Natural killer cell (primary cell): ENCODE results near the gene DACH1. TPM values are rescaled to one million over a fixed set of nuclear protein-coding genes. Genes with fewer than 3 reads are reported as not detected.

Experiments
- ATAC-seq, 3 donors: fragments of 150-1000 bp in 2 of 3; fragments of 200-7000 bp in 1 of 3; cut with Tn5 transposase; 1 replicate in 1 of 3; 2 replicates in 2 of 3; pipeline ENCODE4 v1.10.0; 2021; ENCODE audit warnings: mild to moderate bottlenecking in 2 of 3, moderate library complexity in 2 of 3
- DNase-seq, 2 donors: peaks; one replicate each; pipeline versions ENCODE4 v3.0.0 to v3.0.0-alpha.2; 2013 to 2021; ENCODE audit warnings: mixed read lengths in 1 of 2
- H3K27ac ChIP-seq: one replicate; pipeline ENCODE4 v1.5.1; 2013; ENCODE audit warnings: mild to moderate bottlenecking, low read length
- H3K27me3 ChIP-seq: one replicate; pipeline ENCODE4 v1.6.1; 2013; ENCODE audit warnings: low read length; ENCODE audit not compliant: control insufficient read depth, insufficient read depth
- H3K36me3 ChIP-seq: one replicate; pipeline ENCODE4 v1.6.1; 2013; ENCODE audit warnings: low read length; ENCODE audit not compliant: control insufficient read depth, insufficient read depth
- H3K4me1 ChIP-seq: one replicate; pipeline ENCODE4 v1.6.1; 2013; ENCODE audit warnings: low read length; ENCODE audit not compliant: control insufficient read depth, insufficient read depth
- H3K4me3 ChIP-seq: one replicate; pipeline ENCODE4 v1.5.1; 2013; ENCODE audit warnings: low read length
- H3K9me3 ChIP-seq: one replicate; pipeline ENCODE4 v1.6.1; 2013; ENCODE audit warnings: low read length; ENCODE audit not compliant: control insufficient read depth, insufficient read depth
- H3K27ac Mint-ChIP-seq, 2 donors: one replicate each; pipeline ENCODE4 v1.8.0; 2022; ENCODE audit warnings: mild to moderate bottlenecking in 2 of 2, mixed read lengths in 2 of 2, moderate library complexity in 1 of 2
- H3K27me3 Mint-ChIP-seq, 2 donors: one replicate each; pipeline ENCODE4 v1.8.0; 2022; ENCODE audit warnings: low read depth in 2 of 2, mixed read lengths in 2 of 2
- H3K36me3 Mint-ChIP-seq: one replicate; pipeline ENCODE4 v1.8.0; 2022; ENCODE audit warnings: mixed read lengths
- H3K4me1 Mint-ChIP-seq, 2 donors: one replicate each; pipeline ENCODE4 v1.8.0; 2022; ENCODE audit warnings: mixed read lengths in 2 of 2
- H3K4me3 Mint-ChIP-seq: one replicate; pipeline ENCODE4 v1.8.0; 2022; ENCODE audit warnings: mild to moderate bottlenecking, moderate library complexity, mixed read lengths
- H3K9me3 Mint-ChIP-seq, 2 donors: one replicate each; pipeline ENCODE4 v1.8.0; 2022; ENCODE audit warnings: mixed read lengths in 2 of 2
- WGBS: methylation state at CpG from one replicate; pipeline ENCODE4 v1.1.7; 2013; ENCODE audit warnings: missing lambda C conversion rate; ENCODE audit not compliant: insufficient coverage; 5-methylcytosine and 5-hydroxymethylcytosine counted together
- intact Hi-C: fragments of 100-400 bp; cut with micrococcal nuclease; formaldehyde crosslinking; loops from one replicate; pipeline ENCODE4 v1.14.2; 2022
- total RNA-seq, 4 donors: library from RNA; stranded (reverse); fragments of 120-200 nt in 1 of 4; gene quantifications; one replicate each; pipeline versions ENCODE4 v1.2.3 to v1.2.4, GENCODE V29; 2013 to 2022
- TF ChIP-seq, protein P1 (sequence below): fragments of 200-600 bp; IDR thresholded peaks from one replicate; pipeline ENCODE4 v1.8.0; 2022; ENCODE audit warnings: antibody characterized with exemption

DACH1 gene
- total RNA-seq, 3 donors from 2014 or later (not counting 1 experiment from before 2014, with no cell fraction given), result 0.29 to 2.3 (median 0.49) TPM

DNA sequence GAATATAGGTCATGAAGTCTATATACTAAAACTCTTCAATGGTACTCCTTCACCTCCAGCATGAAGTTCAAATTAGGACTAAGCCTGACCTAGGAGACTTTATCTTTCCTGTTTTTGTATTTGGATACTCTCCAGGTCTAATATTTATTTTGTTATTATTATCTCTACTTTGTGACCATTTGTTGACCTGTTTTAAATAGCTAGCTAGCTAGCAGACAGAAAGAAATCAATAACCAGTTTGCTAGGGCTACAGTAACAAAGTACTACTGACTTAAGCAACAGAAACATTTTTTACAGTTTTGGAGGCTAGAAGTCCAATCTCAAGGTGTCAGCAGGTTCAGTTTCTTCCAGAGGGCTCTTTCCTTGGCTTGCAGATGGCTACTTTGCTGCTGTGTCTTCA, 15.1 kb upstream of the DACH1 start:
- H3K36me3 ChIP-seq, result no peaks in the 10 kb centered on the region
- H3K9me3 ChIP-seq, result no peaks in the 10 kb centered on the region
- ATAC-seq (no peak), DNase-seq (no peak)
- Mint-ChIP-seq H3K9me3 (no peaks in the 10 kb centered on the region), H3K27ac (no peak overlapping the region), H3K4me1 (no peaks in the 10 kb centered on the region), H3K4me3 (no peak overlapping the region), H3K36me3 (no peaks in the 10 kb centered on the region), H3K27me3 (no peaks in the 10 kb centered on the region)
- no peaks in the 10 kb centered on the region for H3K4me1 ChIP-seq
- TF ChIP-seq, protein P1, sequence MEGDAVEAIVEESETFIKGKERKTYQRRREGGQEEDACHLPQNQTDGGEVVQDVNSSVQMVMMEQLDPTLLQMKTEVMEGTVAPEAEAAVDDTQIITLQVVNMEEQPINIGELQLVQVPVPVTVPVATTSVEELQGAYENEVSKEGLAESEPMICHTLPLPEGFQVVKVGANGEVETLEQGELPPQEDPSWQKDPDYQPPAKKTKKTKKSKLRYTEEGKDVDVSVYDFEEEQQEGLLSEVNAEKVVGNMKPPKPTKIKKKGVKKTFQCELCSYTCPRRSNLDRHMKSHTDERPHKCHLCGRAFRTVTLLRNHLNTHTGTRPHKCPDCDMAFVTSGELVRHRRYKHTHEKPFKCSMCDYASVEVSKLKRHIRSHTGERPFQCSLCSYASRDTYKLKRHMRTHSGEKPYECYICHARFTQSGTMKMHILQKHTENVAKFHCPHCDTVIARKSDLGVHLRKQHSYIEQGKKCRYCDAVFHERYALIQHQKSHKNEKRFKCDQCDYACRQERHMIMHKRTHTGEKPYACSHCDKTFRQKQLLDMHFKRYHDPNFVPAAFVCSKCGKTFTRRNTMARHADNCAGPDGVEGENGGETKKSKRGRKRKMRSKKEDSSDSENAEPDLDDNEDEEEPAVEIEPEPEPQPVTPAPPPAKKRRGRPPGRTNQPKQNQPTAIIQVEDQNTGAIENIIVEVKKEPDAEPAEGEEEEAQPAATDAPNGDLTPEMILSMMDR, result no peak
- intact Hi-C loops, result no loop called here
- H3K4me3 ChIP-seq, result no peak overlapping the region
- no peaks in the 10 kb centered on the region for H3K27me3 ChIP-seq
- no peak overlapping the region for H3K27ac ChIP-seq

DNA sequence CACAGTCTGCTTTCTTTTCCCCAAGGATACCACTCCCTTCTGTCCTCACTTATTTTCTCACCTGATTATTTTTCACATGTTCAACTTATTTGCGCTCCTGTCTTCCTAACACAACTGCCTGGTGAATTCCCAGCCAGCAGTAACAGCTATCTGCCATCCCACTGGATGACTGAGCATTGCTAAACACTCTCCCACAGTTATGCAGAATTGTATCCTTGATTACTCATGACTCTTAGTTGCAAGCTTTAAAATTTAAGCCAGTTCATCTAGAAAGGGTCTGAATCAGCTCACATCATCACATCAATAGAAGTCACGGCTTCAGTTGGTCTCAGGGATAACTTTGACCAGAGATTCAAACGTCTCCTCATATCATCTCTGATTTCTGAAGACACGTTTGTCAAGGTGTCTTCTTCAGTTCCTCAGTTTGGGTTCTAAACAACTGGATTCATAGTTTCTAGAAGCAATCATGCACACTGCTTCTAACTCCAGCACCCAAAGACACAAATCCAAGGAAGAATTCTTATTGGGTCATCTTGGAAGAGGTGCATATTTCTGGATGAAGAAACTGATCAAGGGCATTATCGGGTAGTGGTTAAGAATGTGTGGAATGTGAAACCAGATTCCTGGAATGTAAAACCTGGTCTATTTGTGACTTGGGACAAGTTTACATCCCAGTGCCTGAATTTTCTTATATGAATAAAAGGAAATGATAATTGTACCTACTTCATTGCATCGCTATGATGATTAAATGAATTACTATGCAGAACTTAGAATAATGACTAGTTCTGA, 13.9 kb upstream of the DACH1 start:
- ATAC-seq, result no peak
- Mint-ChIP-seq H3K27ac (no peak overlapping the region), H3K36me3 (no peaks in the 10 kb centered on the region), H3K4me3 (no peak overlapping the region), H3K27me3 (no peaks in the 10 kb centered on the region), H3K9me3 (no peaks in the 10 kb centered on the region), H3K4me1 (no peaks in the 10 kb centered on the region)
- Histone ChIP-seq H3K36me3 (no peaks in the 10 kb centered on the region), H3K27me3 (no peaks in the 10 kb centered on the region), H3K4me3 (no peak overlapping the region), H3K27ac (no peak overlapping the region), H3K9me3 (no peaks in the 10 kb centered on the region), H3K4me1 (no peaks in the 10 kb centered on the region)
- TF ChIP-seq, protein P1, result no peak
- no peak for DNase-seq
- intact Hi-C loops, result no loop called here
- 88% methylated on average over 6 of the region's 6 CpGs for WGBS

DNA sequence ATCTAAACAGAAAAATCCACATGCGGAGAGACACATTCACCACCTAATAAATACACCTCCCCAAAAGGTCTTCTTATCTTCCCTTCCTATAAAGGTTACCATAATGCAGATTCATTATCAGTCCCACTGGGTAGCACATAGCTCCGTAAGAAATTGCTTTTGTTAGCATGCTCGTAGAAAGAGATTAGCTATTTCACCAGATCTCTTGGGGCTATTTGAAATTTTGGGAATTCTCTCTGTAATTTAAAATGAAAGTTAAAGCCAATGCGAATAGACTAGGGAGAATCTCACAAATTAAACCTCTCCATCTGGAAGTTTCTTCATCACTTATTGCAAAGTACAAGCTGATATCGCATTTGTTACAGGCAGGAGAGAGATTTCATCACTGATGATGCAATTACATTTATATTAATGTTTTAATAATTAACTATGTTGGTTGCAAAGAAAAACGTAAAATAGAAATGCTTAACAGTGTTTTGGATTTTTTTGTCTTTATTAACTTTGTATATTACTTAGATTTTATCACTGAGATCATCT, 12.9 kb upstream of the DACH1 start:
- no peak overlapping the region for H3K27ac ChIP-seq
- intact Hi-C loops, result loop anchor here (5.0 kb wide), 1 partner anchor 593 kb away; no protein-coding TSS in a partner anchor
- no peaks in the 10 kb centered on the region for H3K9me3 ChIP-seq
- TF ChIP-seq, protein P1, result no peak
- H3K27ac Mint-ChIP-seq, result no peak overlapping the region
- no peak for DNase-seq
- H3K36me3 Mint-ChIP-seq, result no peaks in the 10 kb centered on the region
- H3K27me3 Mint-ChIP-seq, result no peaks in the 10 kb centered on the region
- no peaks in the 10 kb centered on the region for H3K4me1 ChIP-seq
- no peak overlapping the region for H3K4me3 Mint-ChIP-seq
- no peaks in the 10 kb centered on the region for H3K27me3 ChIP-seq
- H3K36me3 ChIP-seq, result no peaks in the 10 kb centered on the region
- H3K4me3 ChIP-seq, result no peak overlapping the region
- no peak for ATAC-seq
- H3K9me3 Mint-ChIP-seq, result no peaks in the 10 kb centered on the region
- 80% methylated on average over 2 of the region's 6 CpGs for WGBS
- no peaks in the 10 kb centered on the region for H3K4me1 Mint-ChIP-seq
